CD8-positive, alpha-beta memory T cell (primary cell): ENCODE data around the gene WNK1. TPM values are rescaled to one million over a fixed set of nuclear protein-coding genes. Genes with fewer than 3 reads are reported as not detected.
A peak's percentile ranks its signal among the peaks of the same experiment; 100 is the strongest.
"Not testable (repeated sequence)": the region's sequence is repeated elsewhere in the genome, so short reads cannot be mapped to it uniquely, and the experiment has no call there.

ENCODE experiments used
- CTCF ChIA-PET: fragments of 350-600 bp; sonication (Branson Sonifier 250); formaldehyde crosslinking; loops from one replicate; lab custom pipeline; 2021; ENCODE audit warnings: antibody characterized with exemption; lab: Charles Lee
- POLR2A ChIA-PET: fragments of 350-600 bp; sonication (Branson Sonifier 250); formaldehyde crosslinking; loops from one replicate; lab custom pipeline; 2021; ENCODE audit warnings: antibody characterized with exemption; lab: Charles Lee
- DNase-seq, 5 donors: peaks; one replicate each; pipeline versions ENCODE4 v3.0.0 to v3.0.0-alpha.2; 2020 to 2022; ENCODE audit warnings: mixed read lengths in 1 of 5
- H3K27ac ChIP-seq: one replicate; pipeline ENCODE4 v1.7.0; 2013; ENCODE audit warnings: low read depth, mild to moderate bottlenecking, low read length, moderate library complexity
- H3K27me3 ChIP-seq: 2 replicates; pipeline ENCODE4 v1.7.0; 2013; ENCODE audit warnings: low read length, mild to moderate bottlenecking; ENCODE audit not compliant: insufficient read depth, poor library complexity, severe bottlenecking
- H3K36me3 ChIP-seq: 2 replicates; pipeline ENCODE4 v1.7.0; 2013; ENCODE audit warnings: mild to moderate bottlenecking, low read length, moderate library complexity; ENCODE audit not compliant: insufficient read depth
- H3K4me1 ChIP-seq: 2 replicates; pipeline ENCODE4 v1.7.0; 2013; ENCODE audit warnings: mild to moderate bottlenecking, low read length, moderate library complexity; ENCODE audit not compliant: insufficient read depth
- H3K4me3 ChIP-seq: 2 replicates; pipeline ENCODE4 v1.7.0; 2013; ENCODE audit warnings: mild to moderate bottlenecking, low read length
- H3K9me3 ChIP-seq: 2 replicates; pipeline ENCODE4 v1.7.0; 2013; ENCODE audit warnings: mild to moderate bottlenecking, low read length
- H3K27ac Mint-ChIP-seq, 8 donors: one replicate each; pipeline ENCODE4 v1.8.0; 2020 to 2021; ENCODE audit warnings: mixed read lengths in 8 of 8, mild to moderate bottlenecking in 6 of 8, inconsistent platforms in 3 of 8, moderate library complexity in 3 of 8
- H3K27me3 Mint-ChIP-seq, 2 donors: one replicate each; pipeline ENCODE4 v1.8.0; 2020 to 2021; ENCODE audit warnings: mixed read lengths in 2 of 2, mild to moderate bottlenecking in 1 of 2, moderate library complexity in 1 of 2
- H3K36me3 Mint-ChIP-seq, 3 donors: one replicate each; pipeline ENCODE4 v1.8.0; 2020 to 2021; ENCODE audit warnings: mixed read lengths in 3 of 3, inconsistent platforms in 1 of 3, mild to moderate bottlenecking in 1 of 3
- H3K4me1 Mint-ChIP-seq, 3 donors: one replicate each; pipeline ENCODE4 v1.8.0; 2020 to 2021; ENCODE audit warnings: mixed read lengths in 3 of 3, inconsistent platforms in 1 of 3, mild to moderate bottlenecking in 1 of 3
- H3K4me3 Mint-ChIP-seq, 7 donors: one replicate each; pipeline ENCODE4 v1.8.0; 2020 to 2021; ENCODE audit warnings: mixed read lengths in 7 of 7, mild to moderate bottlenecking in 6 of 7, moderate library complexity in 4 of 7, inconsistent platforms in 2 of 7
- H3K9me3 Mint-ChIP-seq, 5 donors: one replicate each; pipeline ENCODE4 v1.8.0; 2020 to 2022; ENCODE audit warnings: mixed read lengths in 5 of 5, mild to moderate bottlenecking in 3 of 5, moderate library complexity in 2 of 5, inconsistent platforms in 1 of 5
- polyA plus RNA-seq: library from polyadenylated mRNA; unstranded; fragments of 300-500 nt; fragmentation: Illumina TruSeq; gene quantifications from one replicate; pipeline ENCODE4 v1.2.3, GENCODE V29; 2021
- total RNA-seq, 2 experiments: library from RNA; stranded (reverse); gene quantifications; one replicate each; pipeline ENCODE4 v1.2.3, GENCODE V29; 2021

WNK1 gene
- total and polyA plus RNA-seq, 3 experiments from 2014 or later = 47.4 to 176 (median 174) TPM

GRCh38 chr12:775973-776771 lies 23.8 kb downstream of the WNK1 start:
- not testable (repeated sequence) for H3K4me3 ChIP-seq, H3K36me3 Mint-ChIP-seq, H3K9me3 Mint-ChIP-seq, H3K27me3 Mint-ChIP-seq, H3K27me3 ChIP-seq, H3K27ac ChIP-seq, DNase-seq, H3K36me3 ChIP-seq, H3K9me3 ChIP-seq
- ChIA-PET POLR2A (interaction anchor here (1.5 kb wide), 1 partner anchor 17 kb away, joined by 3 read pairs; no protein-coding TSS in a partner anchor), CTCF (interaction anchor here (1.1 to 5.0 kb wide), 6 partner anchors 16 to 200 kb away, joined by 3 to 35 read pairs (median 4); partner anchors contain the start of gene WNK1)
- Mint-ChIP-seq H3K4me1 (peaks cover 80 to 98% (median 93%) of the 10 kb centered on the region in 3 donors), H3K4me3 (peak overlapping the region in 6 of 7 donors; percentile 10 to 66 (median 50)), H3K27ac (peak overlapping the region; percentile 58 to 94 (median 86))
- H3K4me1 ChIP-seq = peaks cover 77% of the 10 kb centered on the region

DNA sequence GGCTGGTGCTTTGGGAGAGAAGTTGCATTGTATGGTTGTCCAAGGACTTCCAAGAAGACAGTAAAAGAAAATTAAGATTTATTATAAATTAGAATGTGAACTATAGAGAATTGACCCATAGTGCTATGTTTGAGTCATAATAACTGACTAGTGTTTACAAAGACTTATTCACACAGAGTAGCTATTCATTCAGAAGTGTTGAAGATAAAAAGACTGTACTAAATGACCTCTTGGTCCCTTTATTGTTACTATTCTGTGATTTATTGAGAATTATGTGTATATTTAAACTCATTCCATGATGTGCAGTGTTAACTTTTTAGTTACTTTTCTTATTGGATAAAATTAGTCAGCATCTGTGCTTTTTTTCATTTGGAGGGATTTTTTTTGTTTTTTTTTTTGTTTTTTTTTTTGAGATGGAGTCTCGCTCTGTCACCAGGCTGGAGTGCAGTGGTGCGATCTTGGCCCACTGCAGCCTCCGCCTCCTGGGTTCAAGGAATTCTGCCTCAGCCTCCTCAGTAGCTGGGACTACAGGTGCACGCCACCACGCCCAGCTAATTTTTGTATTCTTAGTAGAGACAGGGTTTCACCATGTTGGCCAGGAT lies 24.5 kb downstream of the WNK1 start:
- not testable (repeated sequence) for H3K27me3 Mint-ChIP-seq, DNase-seq, H3K27me3 ChIP-seq, H3K4me3 ChIP-seq, H3K27ac ChIP-seq, H3K9me3 Mint-ChIP-seq, H3K9me3 ChIP-seq, H3K36me3 Mint-ChIP-seq, H3K36me3 ChIP-seq
- peaks cover 72% of the 10 kb centered on the region for H3K4me1 ChIP-seq
- H3K4me3 Mint-ChIP-seq = peak overlapping the region; percentile 19 to 59 (median 49)
- H3K27ac Mint-ChIP-seq = peak overlapping the region; percentile 50 to 94 (median 86)
- CTCF ChIA-PET = interaction anchor here (0.8 to 5.0 kb wide), 7 partner anchors 13 to 201 kb away, joined by 3 to 35 read pairs (median 6); partner anchors contain the start of gene WNK1
- peaks cover 82 to 99% (median 95%) of the 10 kb centered on the region in 3 donors for H3K4me1 Mint-ChIP-seq
- POLR2A ChIA-PET = interaction anchor here (0.5 kb wide), 1 partner anchor 43 kb away, joined by 4 read pairs; no protein-coding TSS in a partner anchor

- H3K27ac Mint-ChIP-seq = peak overlapping the region; percentile 41 to 92 (median 73)
- H3K27me3 Mint-ChIP-seq = no peaks in the 10 kb centered on the region
- no peak overlapping the region for H3K4me3 ChIP-seq
- H3K36me3 ChIP-seq = no peaks in the 10 kb centered on the region
- no peak for DNase-seq
- peaks cover 0 to 1% (median 1%) of the 10 kb centered on the region in 3 donors for H3K36me3 Mint-ChIP-seq
- no peaks in the 10 kb centered on the region for H3K27me3 ChIP-seq
- no peak overlapping the region for H3K27ac ChIP-seq
- H3K4me1 Mint-ChIP-seq = peaks cover 84 to 99% (median 95%) of the 10 kb centered on the region in 3 donors
- ChIA-PET POLR2A (interaction anchor here (0.5 to 0.7 kb wide), 2 partner anchors 21 to 42 kb away, joined by 3 to 4 read pairs; no protein-coding TSS in a partner anchor), CTCF (interaction anchor here (0.7 to 5.0 kb wide), 8 partner anchors 14 to 201 kb away, joined by 3 to 35 read pairs (median 5); partner anchors contain the start of gene WNK1)
- H3K9me3 Mint-ChIP-seq = no peaks in the 10 kb centered on the region
- H3K9me3 ChIP-seq = no peaks in the 10 kb centered on the region
- H3K4me1 ChIP-seq = peaks cover 72% of the 10 kb centered on the region
- peak overlapping the region in 6 of 7 donors; percentile 19 to 58 (median 48) for H3K4me3 Mint-ChIP-seq
Measured at GRCh38 chr12:777550-778047, 25.2 kb downstream of the WNK1 start.

DNA sequence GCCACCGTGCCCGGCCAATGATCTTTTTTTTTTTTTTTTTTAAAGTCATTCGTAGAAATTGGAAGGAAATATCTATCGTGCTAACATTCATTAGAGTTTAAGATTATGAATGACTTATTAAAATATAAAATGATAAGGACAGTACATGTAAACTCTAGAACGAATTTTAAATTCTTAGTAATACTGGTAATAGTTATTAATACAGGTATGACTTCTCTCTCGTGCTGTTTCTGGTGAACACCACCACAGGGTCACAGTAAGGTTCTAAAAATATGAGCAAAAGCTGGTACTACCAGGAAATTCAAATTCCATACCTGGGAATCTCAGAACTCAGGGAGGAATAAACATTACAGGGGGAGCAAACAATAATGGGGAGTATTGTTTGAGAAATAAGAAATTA lies 26.2 kb downstream of the WNK1 start:
- no peak for DNase-seq
- peak overlapping the region; percentile 49 to 92 (median 84) for H3K27ac Mint-ChIP-seq
- no peaks in the 10 kb centered on the region for H3K27me3 ChIP-seq
- H3K4me3 ChIP-seq = peak overlapping the region; percentile 38
- no peaks in the 10 kb centered on the region for H3K27me3 Mint-ChIP-seq
- ChIA-PET CTCF (interaction anchor here (1.9 to 2.3 kb wide), 2 partner anchors 36 to 203 kb away, joined by 5 to 15 read pairs; no protein-coding TSS in a partner anchor), POLR2A (no interaction called here)
- H3K4me3 Mint-ChIP-seq = peak overlapping the region; percentile 22 to 91 (median 81)
- no peaks in the 10 kb centered on the region for H3K36me3 ChIP-seq
- H3K27ac ChIP-seq = no peak overlapping the region
- no peaks in the 10 kb centered on the region for H3K9me3 ChIP-seq
- H3K36me3 Mint-ChIP-seq = peaks cover 0 to 1% (median 1%) of the 10 kb centered on the region in 3 donors
- H3K9me3 Mint-ChIP-seq = no peaks in the 10 kb centered on the region
- peaks cover 77 to 89% (median 85%) of the 10 kb centered on the region in 3 donors for H3K4me1 Mint-ChIP-seq
- H3K4me1 ChIP-seq = peaks cover 66% of the 10 kb centered on the region

- peak overlapping the region; percentile 2 for H3K4me3 ChIP-seq
- CTCF ChIA-PET = interaction anchor here (0.6 to 2.3 kb wide), 4 partner anchors 9 to 205 kb away, joined by 3 to 7 read pairs (median 5); no protein-coding TSS in a partner anchor
Measured at GRCh38 chr12:779745-780734, 27.7 kb downstream of the WNK1 start.

DNA sequence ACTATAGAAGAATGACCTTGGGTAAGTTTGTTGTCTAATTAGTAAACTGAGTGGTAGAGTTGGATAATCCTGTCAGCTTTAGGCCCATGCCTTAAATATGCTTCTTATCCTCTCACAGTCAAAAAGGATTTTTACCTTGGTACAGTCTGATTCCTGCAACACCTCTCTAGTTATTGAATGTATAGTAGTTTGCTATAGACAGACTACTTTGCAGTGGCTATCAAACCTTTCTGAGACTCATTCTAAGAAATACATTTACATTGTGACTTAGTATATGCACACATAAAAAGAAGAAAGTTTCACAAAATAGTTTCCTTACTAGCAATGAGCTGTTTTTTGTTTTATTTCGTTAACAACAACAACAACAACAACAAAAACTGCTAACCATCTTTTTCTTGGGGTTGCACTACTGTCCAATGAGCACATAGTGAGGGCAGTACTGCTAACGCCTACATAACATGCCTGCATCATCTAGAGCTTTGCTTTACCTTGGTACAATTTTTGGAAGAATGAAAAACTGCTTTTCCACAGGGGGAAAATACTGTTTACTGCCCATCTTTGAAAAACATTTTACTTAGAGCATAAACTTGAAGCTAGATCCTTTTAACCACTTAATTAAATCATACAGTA lies 28.5 kb downstream of the WNK1 start:
- CTCF ChIA-PET = interaction anchor here (1.1 to 2.3 kb wide), 5 partner anchors 9 to 205 kb away, joined by 3 to 7 read pairs (median 5); no protein-coding TSS in a partner anchor
- POLR2A ChIA-PET = no interaction called here

More at GRCh38 chr12:779745-780734, 27.7 kb downstream of the WNK1 start:
- H3K4me1 Mint-ChIP-seq = peaks cover 71 to 83% (median 82%) of the 10 kb centered on the region in 3 donors
- H3K27me3 Mint-ChIP-seq = no peaks in the 10 kb centered on the region
- peak overlapping the region; percentile 74 to 91 (median 81) for H3K4me3 Mint-ChIP-seq
- POLR2A ChIA-PET = interaction anchor here (0.7 to 0.9 kb wide), 2 partner anchors 23 to 53 kb away, joined by 4 to 5 read pairs; no protein-coding TSS in a partner anchor
- H3K36me3 Mint-ChIP-seq = peaks cover 0 to 1% (median 1%) of the 10 kb centered on the region in 3 donors
- peak overlapping the region; percentile 38 for H3K27ac ChIP-seq
- H3K36me3 ChIP-seq = no peaks in the 10 kb centered on the region
- H3K9me3 Mint-ChIP-seq = no peaks in the 10 kb centered on the region
- no peak for DNase-seq
- peaks cover 60% of the 10 kb centered on the region for H3K4me1 ChIP-seq
- H3K9me3 ChIP-seq = no peaks in the 10 kb centered on the region
- no peaks in the 10 kb centered on the region for H3K27me3 ChIP-seq
- H3K27ac Mint-ChIP-seq = peak overlapping the region; percentile 21 to 95 (median 86)

More for the DNA sequence above, 28.5 kb downstream of the WNK1 start:
- Mint-ChIP-seq H3K36me3 (peaks cover 0 to 1% (median 1%) of the 10 kb centered on the region in 3 donors), H3K4me3 (peak overlapping the region; percentile 26 to 85 (median 65)), H3K27ac (peak overlapping the region in 7 of 8 donors; percentile 5 to 86 (median 45)), H3K27me3 (no peaks in the 10 kb centered on the region), H3K9me3 (no peaks in the 10 kb centered on the region), H3K4me1 (peaks cover 69 to 83% (median 81%) of the 10 kb centered on the region in 3 donors)
- no peak for DNase-seq
- Histone ChIP-seq H3K4me1 (peaks cover 55% of the 10 kb centered on the region), H3K4me3 (no peak overlapping the region), H3K27ac (no peak overlapping the region), H3K36me3 (no peaks in the 10 kb centered on the region), H3K9me3 (no peaks in the 10 kb centered on the region), H3K27me3 (no peaks in the 10 kb centered on the region)
